CD4-positive, alpha-beta T cell treated with Interleukin-4 for 1 hour (primary cell): ENCODE data around the gene TPRN.

Experiments
- DNase-seq, 2 donors: peaks; one replicate each; pipeline ENCODE4 v3.0.0-alpha.2; 2020 to 2022

Gene TPRN

GRCh38 chr9:137205126-137206069 is 4.9 kb upstream of the TPRN start, which contains the start of the genes NDOR1 and TMEM203:
TSS of gene NDOR1 (plus strand) at chr9:137205700. CDS start at chr9:137205778, 78 bp downstream.
TSS of gene TMEM203 (minus strand) at chr9:137205648. CDS start at chr9:137205414, 234 bp downstream.
- DNase-seq, result peak; percentile 89 to 92

- DNase-seq, result no peak
Measured at GRCh38 chr9:137204731-137205125, 4.2 kb upstream of the TPRN start.

DNA sequence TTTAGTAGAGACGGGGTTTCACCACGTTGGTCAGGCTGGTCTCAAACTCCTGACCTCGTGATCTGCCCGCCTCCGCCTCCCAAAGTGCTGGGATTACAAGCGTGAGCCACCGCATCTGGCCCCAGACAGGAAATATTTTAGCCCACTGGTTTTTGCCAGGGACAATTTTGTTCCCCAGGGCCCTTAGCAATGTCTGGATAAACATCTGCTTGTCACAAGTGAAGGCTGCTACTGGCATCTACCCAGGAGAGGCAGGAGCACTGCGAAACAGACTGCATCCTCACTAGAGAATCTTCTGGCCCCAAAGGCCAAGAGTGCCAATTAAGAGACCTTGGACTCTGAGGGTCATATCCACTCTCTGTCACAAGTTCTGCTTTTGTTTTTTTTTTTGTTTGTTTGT is 2.4 kb upstream of the TPRN start:
- DNase-seq, result no peak

GRCh38 chr9:137201205-137201868 is 796 bp upstream of the TPRN start:
- DNase-seq, result no peak

- no peak for DNase-seq
Measured at GRCh38 chr9:137199411-137200121, 975 bp downstream of the TPRN start.

- DNase-seq, result no peak
Measured at GRCh38 chr9:137198902-137199283, 1.6 kb downstream of the TPRN start.

DNA sequence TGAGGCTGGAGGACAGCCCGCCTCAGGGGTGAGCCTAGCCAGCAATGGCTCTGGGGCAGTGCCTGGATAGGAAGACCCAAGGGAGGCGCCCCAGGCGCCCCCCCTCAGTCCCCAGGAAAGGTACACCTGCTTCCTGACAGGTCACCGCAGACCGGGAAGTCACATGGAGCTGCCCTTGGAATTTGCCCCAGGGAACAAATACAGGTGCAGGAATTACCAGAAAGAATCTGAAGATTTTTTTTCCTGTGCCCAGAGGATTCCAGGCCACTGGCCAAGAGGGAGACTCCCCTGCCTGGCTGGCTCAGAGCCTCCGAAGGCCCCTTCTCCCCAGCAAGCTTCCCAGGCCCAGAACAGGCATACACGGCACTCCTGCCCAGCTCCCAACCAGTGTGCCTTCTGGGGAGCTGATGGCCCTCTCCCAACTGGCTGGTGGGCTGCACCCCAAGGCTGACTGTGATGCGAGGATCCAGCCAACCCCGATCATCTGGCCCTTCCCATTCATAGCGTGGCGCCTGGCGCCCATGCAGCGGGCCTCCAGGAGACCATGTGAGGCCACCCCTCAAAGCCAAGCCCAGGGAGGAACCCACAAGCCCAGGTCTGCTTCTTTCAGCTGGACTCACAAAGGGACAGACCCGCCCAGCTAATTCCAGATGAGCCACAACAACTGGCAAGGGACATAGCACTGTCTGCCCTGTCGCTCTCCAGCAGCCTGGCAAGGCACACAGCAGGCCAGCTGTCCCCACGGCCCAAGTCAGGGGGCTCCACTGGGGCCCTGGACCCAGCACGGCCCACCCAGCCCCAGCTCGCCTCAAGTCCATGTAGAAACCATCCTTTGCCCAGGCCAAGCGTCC is 2.3 kb downstream of the TPRN start:
- DNase-seq, result no peak

DNA sequence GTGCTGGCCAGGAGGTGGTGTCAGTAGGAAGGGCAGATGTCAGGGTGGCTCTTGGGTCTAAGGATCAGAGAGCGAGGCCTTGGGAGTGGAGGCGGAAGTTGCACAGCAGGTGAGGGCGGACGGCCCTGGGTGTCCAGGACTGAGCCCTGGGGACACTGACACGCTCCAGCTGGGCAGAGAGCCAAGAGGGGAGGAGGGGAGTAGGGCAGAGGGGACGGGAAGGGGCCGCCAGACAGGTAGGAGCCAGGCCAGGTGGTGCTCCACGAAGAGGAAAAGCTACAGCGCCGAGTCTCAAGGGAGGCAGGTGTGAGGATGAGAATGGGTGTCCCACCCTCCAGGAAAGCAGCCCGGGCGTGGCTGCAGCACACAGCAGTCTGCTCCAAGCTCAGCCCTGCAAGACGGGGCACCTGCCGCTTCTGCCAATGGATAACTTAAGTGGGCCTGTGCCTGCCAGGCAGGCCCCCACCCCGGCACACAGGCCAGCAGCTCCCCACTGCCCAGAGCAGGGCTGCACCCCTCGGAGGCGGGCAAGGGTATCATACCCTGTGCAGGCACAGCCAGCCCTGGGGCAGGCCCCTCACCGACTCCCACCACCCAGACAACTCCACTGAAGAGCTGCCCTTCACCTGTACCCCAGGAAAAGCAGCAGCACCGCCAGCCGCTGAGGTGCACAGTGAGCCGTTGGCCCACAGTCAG is 4.9 kb downstream of the TPRN start:
- DNase-seq, result no peak

DNA sequence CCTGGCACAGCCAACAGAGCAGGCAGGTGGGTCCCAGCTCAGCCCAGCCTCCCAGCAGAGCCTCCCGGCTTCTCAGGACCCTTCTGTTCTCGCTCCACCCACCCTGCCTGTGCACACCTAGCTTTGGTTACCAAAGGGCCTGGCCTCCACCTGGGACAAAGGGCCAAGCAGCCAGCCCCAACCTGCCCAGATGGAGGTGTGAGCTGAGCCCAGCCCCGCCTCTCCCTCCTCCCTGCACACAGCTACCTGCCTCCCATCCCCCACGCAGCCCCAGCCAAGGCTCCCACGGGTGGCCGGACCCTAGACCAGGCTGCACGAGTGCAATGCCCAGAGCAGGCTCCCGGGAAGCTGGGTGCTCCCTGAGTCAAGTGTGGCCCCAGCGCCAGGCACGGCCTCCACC is 5.6 kb downstream of the TPRN start:
- no peak for DNase-seq

GRCh38 chr9:137194388-137194787 is 6.2 kb downstream of the TPRN start:
- DNase-seq, result no peak

- no peak for DNase-seq
Measured at GRCh38 chr9:137193771-137194170, 6.8 kb downstream of the TPRN start.

DNA sequence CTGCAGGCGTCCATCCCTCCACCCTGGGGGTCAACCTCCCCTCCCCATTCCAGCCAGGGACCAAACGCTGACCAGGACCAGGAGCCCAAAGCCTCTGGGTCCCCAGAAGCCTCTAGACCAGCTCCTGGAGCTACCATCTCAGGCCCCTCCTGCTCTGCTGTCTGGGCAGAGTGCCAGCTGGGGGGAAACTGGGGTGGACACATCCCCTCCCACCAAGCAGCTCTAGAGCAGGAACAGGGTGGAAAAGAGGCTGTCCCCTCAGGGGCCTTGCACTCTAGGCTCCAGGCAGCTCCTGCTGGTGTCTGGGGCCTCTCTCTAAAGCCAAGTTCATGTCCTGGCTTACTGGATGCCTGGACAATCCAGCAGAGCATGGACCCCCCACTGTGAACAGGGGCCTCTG is 7.7 kb downstream of the TPRN start:
- no peak for DNase-seq

- no peak for DNase-seq
Measured at GRCh38 chr9:137192448-137192780, 8.1 kb downstream of the TPRN start.

GRCh38 chr9:137191691-137192447 is 8.7 kb downstream of the TPRN start:
- DNase-seq, result no peak

GRCh38 chr9:137191245-137191644 is 9.3 kb downstream of the TPRN start:
- no peak for DNase-seq

- no peak for DNase-seq
Measured at GRCh38 chr9:137190315-137190856, 10.2 kb downstream of the TPRN start.

GRCh38 chr9:137189297-137190295 is 10.9 kb downstream of the TPRN start:
- DNase-seq, result no peak

DNA sequence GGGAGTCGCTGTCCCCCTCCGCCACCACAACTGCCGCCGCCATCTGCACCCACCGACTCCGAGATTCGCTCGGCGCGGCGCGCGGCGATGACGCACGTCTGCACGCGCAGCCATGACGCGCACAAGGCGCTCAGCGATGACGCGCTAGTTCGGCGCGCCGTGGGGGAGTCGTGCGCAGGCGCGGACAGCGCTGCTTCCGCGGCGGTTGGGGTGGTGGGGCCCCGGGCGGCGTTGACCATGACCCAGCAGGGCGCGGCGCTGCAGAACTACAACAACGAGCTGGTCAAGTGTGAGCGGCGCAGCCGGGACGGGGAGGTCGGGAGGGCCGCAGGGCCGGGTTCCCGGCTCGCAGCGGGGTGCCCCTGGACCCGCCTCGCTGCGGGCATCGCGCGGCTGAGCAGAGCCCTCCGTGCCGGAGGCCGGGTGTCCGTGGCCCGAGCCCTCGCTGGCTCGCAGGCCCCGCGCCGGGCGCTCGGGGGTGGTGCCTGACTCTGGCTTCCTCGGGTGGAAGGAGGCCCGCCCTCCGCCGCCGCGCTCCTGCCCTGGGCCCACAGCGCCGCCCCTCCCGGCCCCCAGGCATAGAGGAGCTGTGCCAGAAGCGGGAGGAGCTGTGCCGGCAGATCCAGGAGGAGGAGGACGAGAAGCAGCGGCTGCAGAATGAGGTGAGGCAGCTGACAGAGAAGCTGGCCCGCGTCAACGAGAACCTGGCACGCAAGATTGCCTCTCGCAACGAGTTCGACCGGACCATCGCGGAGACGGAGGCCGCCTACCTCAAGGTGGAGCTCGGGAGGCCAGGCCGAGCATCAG is 11.8 kb downstream of the TPRN start, which contains the start of the genes ANAPC2 and SSNA1:
ANAPC2 (minus strand) TSS at position 71 of the 807 bp plus-strand sequence; CDS start at position 43, 28 bp downstream.
SSNA1 (plus strand) TSS at position 187 of the 807 bp plus-strand sequence; CDS start at position 238, 51 bp downstream.
- DNase-seq, result peak; percentile 92 to 93
